T-cell (primary cell): ENCODE results near the gene UCK1. TPM values are rescaled to one million over a fixed set of nuclear protein-coding genes. Genes with fewer than 3 reads are reported as not detected.

Experiments used
- ATAC-seq, 4 experiments: fragments of 200-7000 bp in 3 of 4; fragments of 150-1000 bp in 1 of 4; cut with Tn5 transposase; replicated peaks in 1 of 4; 1 replicate in 3 of 4; 2 replicates in 1 of 4; pipeline ENCODE4 v1.10.0; 2021; ENCODE audit warnings: moderate library complexity in 3 of 4, mild to moderate bottlenecking in 2 of 4, moderate number of reproducible peaks in 1 of 4
- CTCF ChIA-PET, 2 donors: fragments of 300-600 bp; sonication (Branson Sonifier 250); formaldehyde crosslinking; loops; one replicate each; lab custom pipeline; 2022; ENCODE audit warnings: antibody characterized with exemption in 2 of 2; lab: Charles Lee
- POLR2A ChIA-PET, 2 donors: fragments of 300-600 bp; sonication (Branson Sonifier 250); formaldehyde crosslinking; loops; one replicate each; lab custom pipeline; 2022; ENCODE audit warnings: antibody characterized with exemption in 2 of 2; lab: Charles Lee
- DNase-seq, 35 experiments: peaks; one replicate each; pipeline versions ENCODE4 v3.0.0 to v3.0.0-alpha.2; 2013 to 2023
- H3K27ac ChIP-seq: one replicate; pipeline ENCODE4 v1.5.1; 2013; ENCODE audit warnings: low read length
- H3K27me3 ChIP-seq, 2 experiments: replicated peaks in 1 of 2; 1 replicate in 1 of 2; 2 replicates in 1 of 2; pipeline versions ENCODE4 v1.6.1 to v1.7.0; 2013; ENCODE audit warnings: low read length in 1 of 2, mixed read lengths in 1 of 2; ENCODE audit not compliant: control insufficient read depth in 2 of 2, insufficient read depth in 2 of 2; ENCODE audit errors: extremely low read depth in 1 of 2
- H3K36me3 ChIP-seq, 2 donors: 1 replicate in 1 of 2; 2 replicates in 1 of 2; pipeline versions ENCODE4 v1.6.1 to v1.7.0; 2013; ENCODE audit warnings: low read length in 1 of 2; ENCODE audit not compliant: control insufficient read depth in 2 of 2, insufficient read depth in 1 of 2; ENCODE audit errors: extremely low read depth in 1 of 2
- H3K4me1 ChIP-seq, 2 experiments: 1 replicate in 1 of 2; 2 replicates in 1 of 2; pipeline versions ENCODE4 v1.6.1 to v1.7.0; 2013; ENCODE audit warnings: low read length in 2 of 2, mixed read lengths in 1 of 2; ENCODE audit not compliant: insufficient read depth in 2 of 2, control insufficient read depth in 1 of 2; ENCODE audit errors: extremely low read depth in 1 of 2
- H3K4me3 ChIP-seq, 2 donors: 1 replicate in 1 of 2; 2 replicates in 1 of 2; pipeline versions ENCODE4 v1.5.1 to v1.7.0; 2013; ENCODE audit warnings: mild to moderate bottlenecking in 2 of 2, low read length in 1 of 2, moderate library complexity in 1 of 2; ENCODE audit not compliant: control insufficient read depth in 1 of 2; ENCODE audit errors: extremely low read depth in 1 of 2
- H3K9me3 ChIP-seq: 2 replicates; pipeline ENCODE4 v1.7.0; 2013
- H3K27ac Mint-ChIP-seq, 2 donors: one replicate each; pipeline ENCODE4 v1.8.0; 2020 to 2021; ENCODE audit warnings: mild to moderate bottlenecking in 2 of 2, mixed read lengths in 2 of 2
- H3K27me3 Mint-ChIP-seq, 2 donors: one replicate each; pipeline ENCODE4 v1.8.0; 2021 to 2022; ENCODE audit warnings: mixed read lengths in 2 of 2
- H3K36me3 Mint-ChIP-seq: one replicate; pipeline ENCODE4 v1.8.0; 2021; ENCODE audit warnings: mixed read lengths
- H3K4me1 Mint-ChIP-seq, 3 donors: one replicate each; pipeline ENCODE4 v1.8.0; 2020 to 2022; ENCODE audit warnings: mixed read lengths in 3 of 3, mild to moderate bottlenecking in 1 of 3
- H3K4me3 Mint-ChIP-seq, 3 donors: one replicate each; pipeline ENCODE4 v1.8.0; 2020 to 2022; ENCODE audit warnings: mild to moderate bottlenecking in 3 of 3, mixed read lengths in 3 of 3, moderate library complexity in 3 of 3
- H3K9me3 Mint-ChIP-seq, 3 donors: one replicate each; pipeline ENCODE4 v1.8.0; 2020 to 2022; ENCODE audit warnings: mixed read lengths in 3 of 3
- WGBS: methylation state at CpG from one replicate; pipeline ENCODE4 v1.1.5; 2013; ENCODE audit warnings: missing lambda C conversion rate; ENCODE audit not compliant: insufficient coverage; 5-methylcytosine and 5-hydroxymethylcytosine counted together
- total RNA-seq, 35 experiments: library from RNA in 6 of 35; stranded (reverse) in 6 of 35; fragments of 120-200 nt in 1 of 35; gene quantifications; one replicate each; pipeline versions ENCODE4 v1.2.1 to v1.2.4 and lab custom pipeline; 2013 to 2026

Gene UCK1
- total RNA-seq, 5 donors from 2014 or later (not counting 1 experiment from before 2014, with no cell fraction given) = 20.0 to 34.7 (median 32.0) TPM

DNA sequence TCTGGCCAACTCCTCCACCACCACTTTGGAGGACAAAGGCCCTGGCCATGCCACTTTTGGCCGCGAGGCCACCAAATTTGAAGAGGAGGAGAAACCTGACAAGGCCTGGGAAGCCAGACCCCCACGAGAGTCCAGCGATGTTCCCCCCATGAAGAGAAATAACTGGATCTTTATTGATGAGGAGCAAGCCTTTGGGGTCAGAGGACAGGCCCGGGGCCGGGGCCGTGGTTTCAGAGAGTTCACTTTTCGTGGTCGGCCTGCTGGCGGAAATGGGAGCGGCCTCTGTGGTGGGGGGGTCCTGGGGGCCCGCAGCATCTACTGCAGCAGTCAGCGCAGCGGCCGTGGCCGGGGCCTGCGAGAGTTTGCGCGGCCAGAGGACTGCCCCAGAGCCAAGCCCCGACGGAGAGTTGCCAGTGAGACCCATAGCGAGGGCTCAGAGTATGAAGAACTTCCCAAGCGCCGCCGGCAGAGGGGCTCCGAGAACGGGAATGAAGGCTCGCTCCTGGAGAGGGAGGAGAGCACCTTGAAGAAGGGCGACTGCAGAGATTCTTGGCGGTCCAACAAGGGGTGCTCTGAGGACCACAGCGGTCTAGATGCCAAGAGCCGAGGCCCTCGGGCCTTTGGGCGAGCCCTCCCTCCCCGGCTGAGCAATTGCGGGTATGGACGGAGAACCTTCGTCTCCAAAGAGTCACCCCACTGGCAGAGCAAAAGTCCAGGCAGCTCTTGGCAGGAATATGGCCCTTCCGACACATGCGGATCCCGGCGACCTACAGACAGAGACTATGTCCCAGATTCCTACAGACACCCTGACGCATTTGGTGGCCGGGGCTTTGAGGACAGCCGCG is 55.7 kb downstream of the UCK1 start:
- H3K36me3 Mint-ChIP-seq = peaks cover 48% of the 10 kb centered on the region
- Histone ChIP-seq H3K27ac (no peak overlapping the region), H3K27me3 (no peaks in the 10 kb centered on the region), H3K36me3 (peaks cover 46 to 95% of the 10 kb centered on the region in 2 donors), H3K4me3 (no peak overlapping the region), H3K9me3 (no peaks in the 10 kb centered on the region), H3K4me1 (peaks cover 0 to 4% of the 10 kb centered on the region in 2 experiments)
- H3K4me1 Mint-ChIP-seq = peaks cover 3 to 10% (median 10%) of the 10 kb centered on the region in 3 donors
- ChIA-PET POLR2A (no interaction called here), CTCF (no interaction called here)
- no peak overlapping the region for H3K4me3 Mint-ChIP-seq
- ATAC-seq (no peak), DNase-seq (no peak)
- H3K9me3 Mint-ChIP-seq = no peaks in the 10 kb centered on the region
- no peaks in the 10 kb centered on the region for H3K27me3 Mint-ChIP-seq
- no peak overlapping the region for H3K27ac Mint-ChIP-seq
- WGBS = 93% methylated on average over 39 of the region's 46 CpGs

DNA sequence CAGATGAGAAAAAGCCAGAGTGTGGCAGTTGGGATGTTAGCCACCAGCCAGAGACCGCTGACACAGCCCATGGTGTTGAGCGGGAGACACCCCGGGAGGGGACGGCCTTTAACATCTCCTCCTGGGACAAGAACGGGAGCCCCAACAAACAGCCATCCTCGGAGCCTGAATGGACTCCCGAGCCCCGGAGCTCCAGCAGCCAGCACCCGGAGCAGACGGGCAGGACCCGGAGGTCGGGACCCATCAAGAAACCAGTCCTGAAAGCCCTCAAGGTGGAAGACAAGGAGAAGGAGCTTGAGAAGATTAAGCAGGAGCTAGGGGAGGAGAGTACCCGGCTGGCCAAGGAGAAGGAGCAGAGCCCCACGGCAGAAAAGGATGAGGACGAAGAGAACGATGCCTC is 56.4 kb downstream of the UCK1 start:
- Mint-ChIP-seq H3K4me3 (no peak overlapping the region), H3K27ac (no peak overlapping the region), H3K4me1 (peaks cover 5 to 13% (median 13%) of the 10 kb centered on the region in 3 donors), H3K9me3 (no peaks in the 10 kb centered on the region), H3K27me3 (no peaks in the 10 kb centered on the region), H3K36me3 (peaks cover 55% of the 10 kb centered on the region)
- H3K27ac ChIP-seq = no peak overlapping the region
- DNase-seq = no peak
- peaks cover 50 to 95% of the 10 kb centered on the region in 2 donors for H3K36me3 ChIP-seq
- no peak for ATAC-seq
- peaks cover 0 to 4% of the 10 kb centered on the region in 2 experiments for H3K4me1 ChIP-seq
- no peak overlapping the region for H3K4me3 ChIP-seq
- ChIA-PET CTCF (interaction anchor here in 1 of 2 donors (0.7 kb wide), 1 partner anchor 324 kb away, joined by 3 read pairs; no protein-coding TSS in a partner anchor), POLR2A (interaction anchor here in 1 of 2 donors (0.6 kb wide), 1 partner anchor 26 kb away, joined by 3 read pairs; no protein-coding TSS in a partner anchor)
- 97% methylated on average over 12 of the region's 16 CpGs for WGBS
- no peaks in the 10 kb centered on the region for H3K27me3 ChIP-seq
- H3K9me3 ChIP-seq = no peaks in the 10 kb centered on the region

DNA sequence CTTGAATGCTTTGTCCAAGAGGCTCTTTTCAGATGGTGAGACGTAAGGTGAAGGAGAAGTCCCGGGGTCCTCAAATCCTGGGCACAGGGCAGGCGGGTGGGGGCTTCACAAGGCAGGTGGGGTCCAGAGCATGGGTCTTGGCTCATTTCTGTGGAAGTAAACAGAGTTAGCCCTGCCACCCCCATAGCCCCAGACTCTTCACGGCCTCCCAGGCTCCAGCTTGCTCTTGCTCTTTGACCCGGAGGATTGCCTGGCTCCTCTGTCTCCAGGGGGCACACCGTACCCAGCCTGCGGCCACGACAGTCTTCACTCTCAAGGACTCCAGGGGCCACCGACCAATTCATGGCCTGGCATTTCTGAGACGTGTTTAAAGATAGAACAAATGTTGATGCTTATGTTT is 57.2 kb downstream of the UCK1 start:
- Mint-ChIP-seq H3K4me1 (peaks cover 5 to 12% (median 11%) of the 10 kb centered on the region in 3 donors), H3K27me3 (no peaks in the 10 kb centered on the region), H3K9me3 (no peaks in the 10 kb centered on the region), H3K4me3 (no peak overlapping the region), H3K36me3 (peaks cover 53% of the 10 kb centered on the region), H3K27ac (no peak overlapping the region)
- WGBS = 93% methylated on average over 6 of the region's 10 CpGs
- POLR2A ChIA-PET = interaction anchor here in 1 of 2 donors (0.6 kb wide), 1 partner anchor 27 kb away, joined by 3 read pairs; no protein-coding TSS in a partner anchor
- no peak for ATAC-seq
- DNase-seq = no peak
- Histone ChIP-seq H3K4me3 (no peak overlapping the region), H3K36me3 (peaks cover 45 to 95% of the 10 kb centered on the region in 2 donors), H3K27me3 (no peaks in the 10 kb centered on the region), H3K4me1 (peaks cover 0 to 4% of the 10 kb centered on the region in 2 experiments), H3K27ac (no peak overlapping the region), H3K9me3 (no peaks in the 10 kb centered on the region)
- CTCF ChIA-PET = interaction anchor here in 1 of 2 donors (0.7 kb wide), 1 partner anchor 323 kb away, joined by 3 read pairs; no protein-coding TSS in a partner anchor

Other genes starting within 250 kb of the UCK1 start
- gene PLPP7, start 241.5 kb downstream of the UCK1 start, total RNA-seq = under 1 TPM in 3 of 5 donors, not detected in 2; 0.13 to 0.58 (median 0.13) TPM
- gene PRRC2B, start 137.2 kb downstream of the UCK1 start, total RNA-seq = 100 to 1,000 TPM; 259 to 375 (median 370) TPM
- gene POMT1, start 28.3 kb downstream of the UCK1 start, total RNA-seq = 10 to 100 TPM; 45.3 to 74.4 (median 56.9) TPM
- not detected for gene PRRT1B, start 14.3 kb upstream of the UCK1 start, total RNA-seq
- gene RAPGEF1, start 208.8 kb upstream of the UCK1 start, total RNA-seq = 100 to 1,000 TPM in 4 of 5 donors, 10 to 100 TPM in 1; 97.9 to 167 (median 139) TPM